GM12878 (cell line): ENCODE results near the gene MRPL16. TPM values are rescaled to one million over a fixed set of nuclear protein-coding genes. Genes with fewer than 3 reads are reported as not detected.

Source experiments
- ATF3 ChIP-seq: IDR thresholded peaks from 2 replicates; pipeline ENCODE4 v1.6.1; 2011; ENCODE audit warnings: low read depth, mild to moderate bottlenecking, low read length, moderate library complexity, borderline replicate concordance; ENCODE audit errors: extremely low read depth
- ATF7 ChIP-seq: fragments of 450-650 bp; IDR thresholded peaks from 2 replicates; pipeline ENCODE4 v1.6.1; 2016; ENCODE audit warnings: low read depth, mild to moderate bottlenecking
- BCLAF1 ChIP-seq: fragments of 450-650 bp; IDR thresholded peaks from 2 replicates; pipeline ENCODE4 v1.6.1; 2017; ENCODE audit warnings: antibody characterized with exemption, mild to moderate bottlenecking, moderate library complexity
- CREM ChIP-seq: IDR thresholded peaks from 2 replicates; pipeline ENCODE4 v1.6.1; 2014; ENCODE audit warnings: antibody characterized with exemption, low read depth
- DPF2 ChIP-seq: fragments of 450-650 bp; IDR thresholded peaks from 2 replicates; pipeline ENCODE4 v1.6.1; 2017; ENCODE audit warnings: mild to moderate bottlenecking
- EGR1 ChIP-seq, 2 experiments: IDR thresholded peaks; 1 replicate in 1 of 2; 2 replicates in 1 of 2; pipeline ENCODE4 v1.6.1; 2011 to 2012; ENCODE audit warnings: low read depth in 2 of 2, low read length in 2 of 2, borderline replicate concordance in 1 of 2, mild to moderate bottlenecking in 1 of 2, moderate library complexity in 1 of 2
- HCFC1 ChIP-seq: fragments of 150-350 bp; IDR thresholded peaks from 2 replicates; pipeline ENCODE4 v1.6.1; 2014; ENCODE audit warnings: low read length
- IKZF1 ChIP-seq: fragments of 450-650 bp; conservative IDR thresholded peaks from 2 replicates; pipeline ENCODE4 v1.6.1; 2017; ENCODE audit warnings: antibody characterized with exemption, mild to moderate bottlenecking
- JUND ChIP-seq: IDR thresholded peaks from 2 replicates; pipeline ENCODE4 v1.6.1; 2012; ENCODE audit warnings: low read depth, mild to moderate bottlenecking, low read length, improper control_type of control experiment, moderate library complexity
- MAX ChIP-seq: IDR thresholded peaks from 2 replicates; pipeline ENCODE4 v1.6.1; 2012; ENCODE audit warnings: low read depth, low read length, improper control_type of control experiment
- MEF2A ChIP-seq: IDR thresholded peaks from 2 replicates; pipeline ENCODE4 v1.6.1; 2011; ENCODE audit warnings: low read depth, mild to moderate bottlenecking, low read length, moderate library complexity; ENCODE audit not compliant: insufficient read depth
- MXI1 ChIP-seq: fragments of 150-350 bp; IDR thresholded peaks from 2 replicates; pipeline ENCODE4 v1.6.1; 2011; ENCODE audit warnings: low read depth, mild to moderate bottlenecking, inconsistent platforms, low read length, improper control_type of control experiment
- NFYB ChIP-seq: IDR thresholded peaks from 2 replicates; pipeline ENCODE4 v1.6.1; 2011; ENCODE audit warnings: low read depth, mild to moderate bottlenecking, low read length, improper control_type of control experiment, moderate library complexity; ENCODE audit not compliant: insufficient read depth
- NR2C2 ChIP-seq: IDR thresholded peaks from 2 replicates; pipeline ENCODE4 v1.6.1; 2011; ENCODE audit warnings: borderline replicate concordance, low read depth; ENCODE audit not compliant: control insufficient read depth, insufficient read length
- POLR2AphosphoS2 ChIP-seq: IDR thresholded peaks from 2 replicates; pipeline ENCODE4 v1.6.1; 2011; ENCODE audit warnings: low read depth, mild to moderate bottlenecking, low read length, improper control_type of control experiment, moderate library complexity
- RBBP5 ChIP-seq: fragments of 200-600 bp; sonication (generic); conservative IDR thresholded peaks from 2 replicates; pipeline ENCODE4 v1.6.1; 2016
- RELA ChIP-seq: fragments of 450-650 bp; IDR thresholded peaks from 2 replicates; pipeline ENCODE4 v1.8.0; 2014; ENCODE audit warnings: borderline replicate concordance; ENCODE audit not compliant: partially characterized antibody
- REST ChIP-seq: IDR thresholded peaks from 2 replicates; pipeline ENCODE4 v1.6.1; 2012; ENCODE audit warnings: mild to moderate bottlenecking, low read depth, low read length
- SMAD1 ChIP-seq: fragments of 450-650 bp; IDR thresholded peaks from 2 replicates; pipeline ENCODE4 v1.6.1; 2018; ENCODE audit warnings: mild to moderate bottlenecking, low read depth; ENCODE audit not compliant: partially characterized antibody
- SMAD5 ChIP-seq: IDR thresholded peaks from 2 replicates; pipeline ENCODE4 v1.6.1; 2016; ENCODE audit warnings: antibody characterized with exemption, low read depth
- SP1 ChIP-seq: IDR thresholded peaks from one replicate; pipeline ENCODE4 v1.6.1; 2011; ENCODE audit warnings: low read depth, low read length
- SREBF2 ChIP-seq: IDR thresholded peaks from 2 replicates; pipeline ENCODE4 v1.6.1; 2012; ENCODE audit warnings: mild to moderate bottlenecking, low read length
- SRF ChIP-seq, 2 experiments: IDR thresholded peaks; 2 replicates each; pipeline ENCODE4 v1.6.1; 2011; ENCODE audit warnings: low read depth in 2 of 2, low read length in 2 of 2, mild to moderate bottlenecking in 1 of 2, moderate library complexity in 1 of 2
- ZZZ3 ChIP-seq: IDR thresholded peaks from 2 replicates; pipeline ENCODE4 v1.6.1; 2011; ENCODE audit warnings: low read depth; ENCODE audit not compliant: control insufficient read depth, insufficient read length
- polyA plus RNA-seq, 11 experiments: library from polyadenylated mRNA; depleted of rRNA in 4 of 11; unstranded in 6 of 11; stranded (reverse) in 5 of 11; fragments of >200 nt; fragmentation: Nextera tagmentation in 4 of 11; fragmentation: Illumina TruSeq in 1 of 11; extraction: Ambion mirVana in 4 of 11; extraction: Trizol in 1 of 11; gene quantifications; 1 replicate in 1 of 11; 2 replicates in 10 of 11; pipeline versions ENCODE4 v1.2.1 to v1.2.3, GENCODE V29; 2011 to 2016; ENCODE audit warnings: inconsistent platforms in 2 of 11, missing spikeins in 2 of 11, low read depth in 1 of 11
- total RNA-seq, 4 experiments: library from RNA; depleted of rRNA in 3 of 4; stranded (reverse); fragments of >200 nt in 3 of 4; fragmentation: Illumina TruSeq in 1 of 4; extraction: Trizol in 1 of 4; gene quantifications; 2 replicates each; pipeline versions ENCODE4 v1.2.1 to v1.2.3, GENCODE V29; 2013 to 2021

MRPL16 gene
- total and polyA plus RNA-seq, 10 of the 15 experiments (the other 5 are each of a cell fraction or from before 2014, with no cell fraction given), result 38.2 to 167 (median 106) TPM

- no peak for TF ChIP-seq NR2C2
- TF ChIP-seq NFYB, result no peak
- TF ChIP-seq SMAD5, result peak; percentile 79; the same call in 1 of the 2 replicates
- TF ChIP-seq IKZF1, result peak; percentile 83
- TF ChIP-seq ATF3, result no peak
- TF ChIP-seq RELA, result peak; percentile 87
- TF ChIP-seq HCFC1, result peak; percentile 89
- peak; percentile 71 for TF ChIP-seq SREBF2
- peak; percentile 55 to 88; a peak in 2 of 3 replicates for TF ChIP-seq EGR1 (IDR thresholded peaks at IDR 0.05; ENCODE audit: borderline replicate concordance in 1 of 2, low read depth in 2 of 2, low read length in 2 of 2)
- TF ChIP-seq MEF2A, result 0 out of 2 replicates have a peak, but pooled peaks have one; percentile 55
- peak; percentile 72; the same call in 1 of the 2 replicates for TF ChIP-seq POLR2AphosphoS2
- TF ChIP-seq REST, result peak; percentile 52
- TF ChIP-seq DPF2, result peak; percentile 60; the same call in 1 of the 2 replicates
- TF ChIP-seq SMAD1, result no peak
- TF ChIP-seq RBBP5, result no peak
- 0 out of 2 replicates have a peak, but pooled peaks have one; percentile 38 for TF ChIP-seq ATF7
- no peak for TF ChIP-seq JUND
- TF ChIP-seq SRF (IDR thresholded peaks at IDR 0.05; ENCODE audit: low read depth in 2 of 2, low read length in 2 of 2), result peak; percentile 47 to 90; a peak in 3 of 4 replicates
- peak; percentile 87 for TF ChIP-seq MXI1
- no peak for TF ChIP-seq BCLAF1
- TF ChIP-seq CREM, result peak; percentile 79
- peak; percentile 19 for TF ChIP-seq ZZZ3
- TF ChIP-seq SP1, result peak; percentile 79
- no peak for TF ChIP-seq MAX
Measured at GRCh38 chr11:59810189-59810910, at the start of gene MRPL16 (continued).
